ENCODE data around the gene NKX6-2.

DNA sequence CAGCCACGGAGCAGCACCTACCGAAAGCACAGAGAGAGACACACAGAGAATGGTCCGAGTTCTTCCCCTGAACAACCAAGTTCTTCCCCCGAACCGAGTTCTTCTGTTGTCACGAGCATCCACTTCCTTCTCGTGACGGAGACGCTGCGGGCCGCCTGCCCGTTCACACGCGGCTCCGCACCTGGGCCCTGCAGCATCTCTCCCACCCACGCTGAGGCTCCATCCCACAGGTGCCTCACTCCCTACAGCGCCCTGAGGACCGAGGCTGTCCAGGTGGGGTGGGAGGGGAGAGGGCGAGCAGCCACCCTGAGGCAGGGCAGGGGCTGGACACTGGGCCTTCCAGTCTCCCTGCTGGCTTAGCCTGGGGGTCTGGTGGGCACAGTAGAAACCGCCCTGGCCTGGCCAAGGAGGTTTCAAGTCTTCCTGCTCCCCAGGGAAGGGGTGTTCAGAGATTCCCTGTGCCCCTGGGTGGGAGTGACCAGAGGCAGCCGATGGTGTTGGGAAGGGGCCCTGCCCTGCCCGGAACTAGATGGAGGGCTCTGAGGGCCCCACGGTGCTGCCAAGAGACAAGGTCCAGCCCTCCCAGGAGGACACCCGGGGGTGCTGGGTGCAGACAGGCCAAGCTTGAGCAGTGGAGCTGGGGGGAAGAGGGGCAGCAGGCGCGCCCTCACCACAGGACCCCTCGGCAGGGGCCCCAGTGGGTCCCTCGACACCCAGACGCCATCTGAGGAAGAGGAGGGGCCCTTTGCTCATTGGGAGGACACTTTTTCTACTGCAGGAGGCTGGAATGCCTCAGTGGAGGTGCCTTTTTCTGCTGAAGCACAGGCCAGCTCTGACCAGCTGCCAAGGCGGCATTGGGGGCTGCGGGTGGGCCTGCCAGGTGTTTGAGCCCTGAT, 5.2 kb upstream of the NKX6-2 start:
- TF ChIP-seq FOXM1 (IDR thresholded peaks at IDR 0.05; ENCODE audit: borderline replicate concordance) (no peak), BHLHE40 (IDR thresholded peaks at IDR 0.05; ENCODE audit: borderline replicate concordance) (no peak), LEF1 (IDR thresholded peaks at IDR 0.05; ENCODE audit: borderline replicate concordance) (no peak), ELF4 (IDR thresholded peaks at IDR 0.05) (no peak), SP1 (IDR thresholded peaks at IDR 0.05) (no peak), TARDBP (IDR thresholded peaks at IDR 0.05) (no peak), HDGF (IDR thresholded peaks at IDR 0.05; ENCODE audit: borderline replicate concordance) (no peak), FOXA1 (IDR thresholded peaks at IDR 0.05) (no peak), ARNT (IDR thresholded peaks at IDR 0.05) (no peak), CTBP1 (IDR thresholded peaks at IDR 0.05; ENCODE audit: borderline replicate concordance) (no peak), FOXK2 (IDR thresholded peaks at IDR 0.05) (no peak), NFRKB (IDR thresholded peaks at IDR 0.05) (no peak)

Data from HEK293T (cell line).